ENCODE results near the gene HSD3B2.

Gene HSD3B2

DNA sequence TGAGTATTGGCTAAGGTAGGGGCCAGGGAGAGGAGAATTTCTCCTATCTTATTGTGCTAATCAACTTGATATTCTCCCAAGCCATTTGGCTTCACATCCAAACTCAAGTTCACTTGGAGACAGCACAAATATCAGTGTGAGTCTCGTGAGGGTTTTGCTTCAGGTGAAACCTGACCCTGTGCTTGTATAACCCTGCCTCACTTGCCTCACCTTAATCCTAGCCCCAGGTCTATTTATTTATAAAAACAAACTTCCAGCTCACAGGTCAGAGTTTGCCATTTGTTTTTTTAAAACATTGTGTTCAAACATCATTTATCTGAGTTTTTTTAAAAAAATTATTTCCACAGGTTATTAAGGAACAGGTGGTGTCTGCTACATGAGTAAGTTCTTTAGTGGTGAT, 26.5 kb upstream of the HSD3B2 start:
- no peak for TF ChIP-seq POLR2A (IDR thresholded peaks at IDR 0.05; ENCODE audit: extremely low read depth, insufficient read length)
- TF ChIP-seq, protein P1, sequence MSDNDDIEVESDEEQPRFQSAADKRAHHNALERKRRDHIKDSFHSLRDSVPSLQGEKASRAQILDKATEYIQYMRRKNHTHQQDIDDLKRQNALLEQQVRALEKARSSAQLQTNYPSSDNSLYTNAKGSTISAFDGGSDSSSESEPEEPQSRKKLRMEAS (IDR thresholded peaks at IDR 0.05; ENCODE audit: low read depth, low read length), result no peak
- TF ChIP-seq MYC (IDR thresholded peaks at IDR 0.05; ENCODE audit: low read depth, low read length), result no peak
- TF ChIP-seq, protein P2, sequence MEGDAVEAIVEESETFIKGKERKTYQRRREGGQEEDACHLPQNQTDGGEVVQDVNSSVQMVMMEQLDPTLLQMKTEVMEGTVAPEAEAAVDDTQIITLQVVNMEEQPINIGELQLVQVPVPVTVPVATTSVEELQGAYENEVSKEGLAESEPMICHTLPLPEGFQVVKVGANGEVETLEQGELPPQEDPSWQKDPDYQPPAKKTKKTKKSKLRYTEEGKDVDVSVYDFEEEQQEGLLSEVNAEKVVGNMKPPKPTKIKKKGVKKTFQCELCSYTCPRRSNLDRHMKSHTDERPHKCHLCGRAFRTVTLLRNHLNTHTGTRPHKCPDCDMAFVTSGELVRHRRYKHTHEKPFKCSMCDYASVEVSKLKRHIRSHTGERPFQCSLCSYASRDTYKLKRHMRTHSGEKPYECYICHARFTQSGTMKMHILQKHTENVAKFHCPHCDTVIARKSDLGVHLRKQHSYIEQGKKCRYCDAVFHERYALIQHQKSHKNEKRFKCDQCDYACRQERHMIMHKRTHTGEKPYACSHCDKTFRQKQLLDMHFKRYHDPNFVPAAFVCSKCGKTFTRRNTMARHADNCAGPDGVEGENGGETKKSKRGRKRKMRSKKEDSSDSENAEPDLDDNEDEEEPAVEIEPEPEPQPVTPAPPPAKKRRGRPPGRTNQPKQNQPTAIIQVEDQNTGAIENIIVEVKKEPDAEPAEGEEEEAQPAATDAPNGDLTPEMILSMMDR (IDR thresholded peaks at IDR 0.05; ENCODE audit: low read depth, low read length), result no peak
- H3K4me3 ChIP-seq (ENCODE audit: low read depth, low read length), result no peak overlapping the region
- no peak for DNase-seq (ENCODE audit: low read depth)

DNA sequence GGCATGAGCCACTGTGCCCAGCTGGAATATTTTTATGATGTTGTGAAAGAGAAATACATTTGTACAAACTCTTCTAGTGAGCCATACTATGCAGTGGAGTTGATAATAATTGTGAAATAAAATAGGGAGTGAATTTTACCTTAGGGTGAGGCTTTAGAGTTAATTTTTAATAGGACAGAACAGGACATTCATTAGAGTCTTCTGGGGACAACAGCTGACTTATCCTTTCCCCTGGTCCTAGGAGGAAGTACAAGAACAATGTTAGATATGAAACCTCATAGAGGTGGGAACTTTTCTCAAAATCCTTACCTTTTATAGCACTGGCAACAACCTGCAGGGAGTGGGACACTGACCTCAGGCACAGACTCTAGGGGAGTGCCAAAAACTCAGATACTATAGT, 24.4 kb upstream of the HSD3B2 start:
- DNase-seq (ENCODE audit: low read depth), result no peak
- TF ChIP-seq POLR2A (IDR thresholded peaks at IDR 0.05; ENCODE audit: extremely low read depth, insufficient read length) (no peak), MYC (IDR thresholded peaks at IDR 0.05; ENCODE audit: low read depth, low read length) (no peak)
- TF ChIP-seq, protein P2 (IDR thresholded peaks at IDR 0.05; ENCODE audit: low read depth, low read length), result no peak
- TF ChIP-seq, protein P1 (IDR thresholded peaks at IDR 0.05; ENCODE audit: low read depth, low read length), result no peak
- no peak overlapping the region for H3K4me3 ChIP-seq (ENCODE audit: low read depth, low read length)

DNA sequence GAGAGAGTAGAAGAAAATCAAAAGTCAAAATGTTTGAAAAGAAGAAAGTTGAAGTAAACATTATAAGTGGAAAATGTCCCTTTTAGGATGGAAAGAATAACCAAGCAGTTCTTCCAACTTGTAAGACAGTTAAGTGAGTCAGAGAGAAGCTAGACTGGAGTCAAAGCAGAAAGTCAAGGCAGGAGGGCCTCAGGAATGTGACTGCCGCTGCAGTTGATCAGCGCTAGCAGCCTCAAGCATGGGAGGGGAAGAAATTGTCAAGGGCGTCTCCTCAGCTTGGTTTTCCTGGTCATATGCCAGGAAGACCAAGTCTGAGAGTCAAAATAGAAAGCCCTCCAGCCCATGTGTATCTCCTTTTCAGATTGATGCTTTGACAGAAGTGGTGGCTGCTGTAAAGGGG, 23.2 kb upstream of the HSD3B2 start:
- TF ChIP-seq MYC (IDR thresholded peaks at IDR 0.05; ENCODE audit: low read depth, low read length), result no peak
- TF ChIP-seq, protein P1 (IDR thresholded peaks at IDR 0.05; ENCODE audit: low read depth, low read length), result no peak
- TF ChIP-seq POLR2A (IDR thresholded peaks at IDR 0.05; ENCODE audit: extremely low read depth, insufficient read length), result no peak
- TF ChIP-seq, protein P2 (IDR thresholded peaks at IDR 0.05; ENCODE audit: low read depth, low read length), result no peak
- DNase-seq (ENCODE audit: low read depth), result no peak
- H3K4me3 ChIP-seq (ENCODE audit: low read depth, low read length), result no peak overlapping the region

DNA sequence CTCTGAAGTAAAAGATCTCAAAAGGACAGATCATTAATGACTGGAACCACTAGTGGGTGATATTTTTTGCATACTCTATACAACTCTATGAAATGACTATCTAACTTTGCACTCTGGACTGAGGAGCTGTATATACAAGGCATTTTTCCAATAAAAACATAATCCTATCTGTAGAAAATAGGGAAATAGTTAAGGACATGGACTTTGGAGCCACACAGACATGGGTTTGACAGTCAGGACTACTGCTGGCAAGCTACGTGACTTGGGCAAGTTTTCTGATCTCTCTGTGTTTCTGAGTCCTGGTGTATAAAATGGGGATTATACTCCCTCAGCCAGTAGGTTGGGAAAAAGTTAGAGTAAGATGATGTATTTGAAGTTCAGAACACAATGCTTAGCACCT, 20.9 kb upstream of the HSD3B2 start:
- no peak overlapping the region for H3K4me3 ChIP-seq (ENCODE audit: low read depth, low read length)
- no peak for DNase-seq (ENCODE audit: low read depth)
- TF ChIP-seq, protein P2 (IDR thresholded peaks at IDR 0.05; ENCODE audit: low read depth, low read length), result no peak
- TF ChIP-seq POLR2A (IDR thresholded peaks at IDR 0.05; ENCODE audit: extremely low read depth, insufficient read length) (no peak), MYC (IDR thresholded peaks at IDR 0.05; ENCODE audit: low read depth, low read length) (no peak)
- TF ChIP-seq, protein P1 (IDR thresholded peaks at IDR 0.05; ENCODE audit: low read depth, low read length), result no peak

DNA sequence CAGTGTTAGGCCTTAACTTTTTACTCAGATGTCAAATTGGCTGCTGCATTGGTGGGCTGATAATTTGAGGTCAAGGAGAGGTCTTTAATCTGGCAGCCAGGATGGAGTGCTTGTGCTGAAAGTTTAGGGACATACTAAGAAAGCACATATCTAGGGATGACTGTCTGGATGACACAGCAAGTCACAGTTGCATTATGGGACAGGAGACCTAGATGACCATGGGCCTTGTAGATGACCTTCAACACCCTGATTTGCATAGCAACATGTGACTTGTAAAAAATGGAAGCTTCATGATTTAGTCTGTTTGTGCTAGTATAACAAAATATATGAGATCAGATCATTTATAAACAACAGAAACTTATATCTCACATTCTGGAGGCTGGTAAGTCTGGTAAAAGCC, 18.0 kb upstream of the HSD3B2 start:
- no peak for TF ChIP-seq MYC (IDR thresholded peaks at IDR 0.05; ENCODE audit: low read depth, low read length)
- TF ChIP-seq, protein P2 (IDR thresholded peaks at IDR 0.05; ENCODE audit: low read depth, low read length), result no peak
- TF ChIP-seq, protein P1 (IDR thresholded peaks at IDR 0.05; ENCODE audit: low read depth, low read length), result no peak
- TF ChIP-seq POLR2A (IDR thresholded peaks at IDR 0.05; ENCODE audit: extremely low read depth, insufficient read length), result no peak
- no peak for DNase-seq (ENCODE audit: low read depth)
- H3K4me3 ChIP-seq (ENCODE audit: low read depth, low read length), result no peak overlapping the region

DNA sequence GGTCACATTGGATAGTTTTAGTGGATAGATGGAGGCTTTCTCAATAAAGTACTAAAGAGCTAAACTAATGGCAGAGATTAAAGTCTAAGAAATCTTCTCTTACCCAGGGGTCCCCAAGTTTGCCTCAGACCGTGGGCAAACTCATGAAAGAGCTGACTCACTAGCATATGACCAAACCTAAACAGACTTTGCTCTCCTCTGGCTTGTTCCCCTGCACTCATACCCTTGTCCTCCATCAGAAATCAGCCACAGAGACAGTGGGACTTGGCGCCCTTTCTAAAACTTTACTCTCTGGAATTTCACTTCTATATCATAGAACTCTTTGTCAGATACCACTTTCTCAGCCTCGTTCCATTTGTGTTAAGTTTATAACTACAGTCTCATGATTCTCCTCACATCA, 17.0 kb upstream of the HSD3B2 start:
- TF ChIP-seq, protein P1 (IDR thresholded peaks at IDR 0.05; ENCODE audit: low read depth, low read length), result no peak
- TF ChIP-seq MYC (IDR thresholded peaks at IDR 0.05; ENCODE audit: low read depth, low read length) (no peak), POLR2A (IDR thresholded peaks at IDR 0.05; ENCODE audit: extremely low read depth, insufficient read length) (no peak)
- TF ChIP-seq, protein P2 (IDR thresholded peaks at IDR 0.05; ENCODE audit: low read depth, low read length), result no peak
- H3K4me3 ChIP-seq (ENCODE audit: low read depth, low read length), result no peak overlapping the region
- no peak for DNase-seq (ENCODE audit: low read depth)

All from NB4 (cell line).